Ureter (tissue), 1 donor: ENCODE measurements around the gene PTF1A. TPM values are rescaled to one million over a fixed set of nuclear protein-coding genes. Genes with fewer than 3 reads are reported as not detected.

Source experiments
- DNase-seq: peaks from one replicate; pipeline ENCODE4 v3.0.0-alpha.2; 2020; ENCODE audit warnings: low spot score
- total RNA-seq: library from RNA; stranded (reverse); gene quantifications from one replicate; pipeline ENCODE4 v1.2.4, GENCODE V29; 2023
- donor health status: DM: yes; HTN: yes; CAD: no.

The PTF1A gene, protein sequence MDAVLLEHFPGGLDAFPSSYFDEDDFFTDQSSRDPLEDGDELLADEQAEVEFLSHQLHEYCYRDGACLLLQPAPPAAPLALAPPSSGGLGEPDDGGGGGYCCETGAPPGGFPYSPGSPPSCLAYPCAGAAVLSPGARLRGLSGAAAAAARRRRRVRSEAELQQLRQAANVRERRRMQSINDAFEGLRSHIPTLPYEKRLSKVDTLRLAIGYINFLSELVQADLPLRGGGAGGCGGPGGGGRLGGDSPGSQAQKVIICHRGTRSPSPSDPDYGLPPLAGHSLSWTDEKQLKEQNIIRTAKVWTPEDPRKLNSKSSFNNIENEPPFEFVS
- not detected for total RNA-seq

DNA sequence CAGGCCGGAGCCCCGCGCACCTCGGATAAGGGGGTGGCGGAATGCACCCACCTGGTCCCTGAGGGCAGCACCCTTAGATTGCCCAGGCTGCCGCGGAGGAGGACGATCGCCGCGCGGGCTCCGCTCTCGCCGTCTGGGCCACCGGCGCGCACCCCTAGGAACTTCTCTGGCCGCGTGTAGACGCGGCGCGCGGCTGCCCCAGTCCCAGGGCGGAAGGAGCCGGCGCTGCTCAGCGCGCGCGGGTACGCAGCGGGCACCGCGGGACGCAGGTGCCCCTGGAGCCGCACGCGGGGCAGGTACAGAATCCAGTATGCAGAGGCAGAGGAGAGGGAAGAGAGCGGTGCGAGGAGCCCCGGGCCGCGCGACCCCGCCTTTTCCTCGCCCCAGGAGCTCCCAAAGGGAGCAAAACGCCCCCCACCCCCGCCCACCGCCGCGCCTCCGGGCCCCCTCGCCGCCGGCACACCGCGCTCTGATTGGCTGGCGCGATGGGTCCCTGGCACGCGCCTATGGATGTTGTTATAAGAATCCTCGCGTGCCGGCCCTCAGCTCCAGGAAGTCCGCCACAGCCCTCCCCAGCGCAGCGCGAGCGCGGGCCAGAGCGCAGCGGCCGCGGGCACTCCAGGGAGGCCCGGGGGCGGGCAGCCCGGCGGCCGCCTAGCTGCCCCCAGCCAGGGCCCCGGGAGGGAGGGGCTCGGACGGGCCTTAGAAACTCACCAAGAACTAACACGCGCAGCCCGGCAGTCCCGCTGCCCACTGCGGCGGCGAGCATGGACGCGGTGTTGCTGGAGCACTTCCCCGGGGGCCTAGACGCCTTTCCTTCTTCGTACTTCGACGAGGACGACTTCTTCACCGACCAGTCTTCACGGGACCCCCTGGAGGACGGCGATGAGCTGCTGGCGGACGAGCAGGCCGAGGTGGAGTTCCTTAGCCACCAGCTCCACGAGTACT, at the start of gene PTF1A:
TSS of gene PTF1A (plus strand) at position 549 of the 948 bp plus-strand sequence. CDS start at position 768, 219 bp downstream.
- DNase-seq, result no peak

DNA sequence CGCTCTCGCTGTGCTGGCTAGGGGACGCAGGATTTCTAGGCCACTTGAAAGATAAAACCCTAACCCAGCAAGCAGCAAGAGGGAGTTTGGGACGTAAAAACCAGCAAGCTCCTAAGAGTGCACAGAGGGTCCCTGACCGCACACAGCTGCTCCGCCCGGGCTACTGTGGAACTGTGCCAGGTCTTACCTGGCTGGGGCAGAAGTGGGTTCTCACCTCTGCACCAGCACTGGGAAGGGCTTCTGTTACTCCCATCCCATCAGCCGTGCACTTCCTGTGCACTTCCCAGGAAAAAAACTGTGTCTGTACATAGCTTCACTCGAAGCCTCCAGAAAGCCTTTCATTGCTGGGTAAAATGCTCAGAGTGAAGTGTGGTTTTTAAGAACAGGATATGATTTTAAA, 45.9 kb upstream of the PTF1A start:
- no peak for DNase-seq

DNA sequence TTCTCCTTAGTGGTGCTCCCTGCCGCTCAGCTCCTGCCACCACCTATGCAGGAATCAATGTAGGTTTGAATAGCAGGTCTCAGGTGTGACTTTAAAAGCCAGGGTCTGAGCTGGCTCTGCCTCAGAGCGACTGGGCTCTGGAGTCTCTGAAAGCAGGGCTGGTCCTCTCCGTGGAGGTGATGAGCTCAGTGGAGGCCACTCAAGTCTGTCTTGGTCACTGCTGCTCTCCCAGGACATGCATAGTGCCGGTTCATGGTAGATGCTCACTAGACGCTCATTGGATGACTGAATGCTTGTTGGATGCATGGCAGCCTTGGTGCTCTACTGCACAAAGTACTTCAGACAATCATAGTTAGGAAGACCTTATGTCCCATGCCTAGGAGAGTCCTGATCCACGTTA, 45.1 kb upstream of the PTF1A start:
- no peak for DNase-seq

DNA sequence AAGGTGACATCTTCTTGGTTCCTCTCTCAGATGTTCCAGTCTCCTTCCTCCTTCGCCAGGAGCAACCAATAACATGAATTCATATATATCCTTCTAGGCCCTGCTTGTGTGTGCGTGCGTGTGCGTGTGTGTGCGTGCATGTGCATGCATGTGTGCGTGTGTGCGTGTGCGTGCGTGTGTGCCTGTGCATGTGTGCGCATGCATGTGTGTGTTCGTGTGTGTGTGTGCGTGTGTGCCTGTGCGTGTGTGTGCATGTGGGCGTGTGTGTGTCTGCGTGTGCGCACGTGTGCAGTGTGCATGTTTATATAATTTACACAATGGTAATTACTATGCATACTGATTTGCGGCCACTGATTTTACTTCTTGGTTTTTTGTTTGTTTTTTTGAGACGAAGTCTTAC, 43.9 kb upstream of the PTF1A start:
- no peak for DNase-seq

DNA sequence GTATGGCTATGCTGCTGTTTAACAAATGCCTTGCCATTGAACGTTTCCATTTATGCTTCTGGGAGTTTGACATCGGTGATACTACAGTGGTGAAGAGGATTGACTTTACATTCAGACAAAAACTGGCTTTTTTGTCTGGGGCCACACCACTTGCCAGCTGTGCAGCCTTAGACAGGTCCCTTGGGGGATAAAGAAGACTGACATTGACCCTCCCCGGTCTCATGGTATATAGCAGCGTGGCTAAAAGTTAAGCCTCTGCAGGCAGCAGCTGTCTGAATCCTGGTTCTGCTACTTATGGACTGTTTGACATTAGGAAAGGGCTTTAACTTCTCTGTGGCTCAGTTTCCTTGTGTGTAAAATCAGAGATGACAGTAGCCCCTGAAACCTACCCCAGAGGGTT, 42.0 kb upstream of the PTF1A start:
- no peak for DNase-seq

DNA sequence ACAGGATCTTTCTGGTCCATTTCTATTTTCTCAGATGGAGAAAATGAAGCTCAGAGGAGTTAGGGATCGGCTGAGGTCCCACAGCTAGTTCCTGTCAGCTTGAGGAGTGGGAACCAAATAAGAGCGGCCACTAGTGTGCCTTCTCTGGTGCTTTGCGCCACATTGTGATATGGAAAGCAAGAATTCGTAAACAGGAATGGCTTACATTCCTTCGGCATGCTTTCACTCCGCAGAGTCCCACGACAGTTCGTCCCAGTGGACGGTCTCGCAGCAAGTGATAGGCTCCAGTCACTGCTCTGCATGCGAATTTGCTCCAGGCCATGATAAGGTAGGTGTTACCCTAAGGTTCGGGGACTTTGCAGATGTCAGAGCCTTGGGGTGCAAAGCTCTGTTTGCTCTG, 41.5 kb upstream of the PTF1A start:
- no peak for DNase-seq

DNA sequence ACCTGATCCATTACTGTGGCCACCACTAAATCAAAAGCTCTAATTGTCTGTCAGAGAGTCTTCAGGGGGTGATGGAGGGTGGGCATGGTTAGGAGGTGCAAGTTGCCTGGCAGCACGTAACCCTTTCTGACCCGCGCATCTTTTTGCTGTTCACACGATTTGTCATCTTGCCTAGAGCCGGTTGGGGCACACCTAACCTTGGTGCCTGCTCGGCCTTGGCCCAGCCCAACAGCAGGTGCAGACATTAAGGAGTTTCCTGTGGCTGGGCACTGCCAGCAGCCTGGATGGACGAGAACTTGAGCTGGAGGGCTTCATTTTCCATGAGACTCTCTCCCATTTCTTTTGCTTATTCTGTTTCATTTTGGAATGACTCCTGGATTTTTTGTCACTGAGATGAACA, 41.0 kb upstream of the PTF1A start:
- DNase-seq, result no peak

DNA sequence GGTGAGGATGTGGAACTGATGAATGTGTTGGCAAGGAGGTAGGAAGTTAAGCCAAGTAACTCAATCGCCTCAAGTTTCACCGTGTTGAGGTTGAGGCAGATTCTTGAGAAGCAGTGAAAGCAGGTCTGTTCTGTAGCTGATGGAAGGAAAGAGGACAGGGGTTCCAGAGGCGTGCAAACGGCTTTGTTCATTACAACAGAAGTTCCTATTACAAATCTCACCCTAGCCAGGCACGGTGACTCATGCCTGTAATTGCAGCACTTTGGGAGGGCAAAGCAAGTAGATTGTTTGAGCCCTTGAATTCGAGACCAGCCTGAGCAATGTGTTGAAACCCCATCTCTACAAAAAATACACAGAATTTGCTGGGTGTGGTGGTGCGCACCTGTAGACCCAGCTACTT, 36.9 kb upstream of the PTF1A start:
- DNase-seq, result no peak

DNA sequence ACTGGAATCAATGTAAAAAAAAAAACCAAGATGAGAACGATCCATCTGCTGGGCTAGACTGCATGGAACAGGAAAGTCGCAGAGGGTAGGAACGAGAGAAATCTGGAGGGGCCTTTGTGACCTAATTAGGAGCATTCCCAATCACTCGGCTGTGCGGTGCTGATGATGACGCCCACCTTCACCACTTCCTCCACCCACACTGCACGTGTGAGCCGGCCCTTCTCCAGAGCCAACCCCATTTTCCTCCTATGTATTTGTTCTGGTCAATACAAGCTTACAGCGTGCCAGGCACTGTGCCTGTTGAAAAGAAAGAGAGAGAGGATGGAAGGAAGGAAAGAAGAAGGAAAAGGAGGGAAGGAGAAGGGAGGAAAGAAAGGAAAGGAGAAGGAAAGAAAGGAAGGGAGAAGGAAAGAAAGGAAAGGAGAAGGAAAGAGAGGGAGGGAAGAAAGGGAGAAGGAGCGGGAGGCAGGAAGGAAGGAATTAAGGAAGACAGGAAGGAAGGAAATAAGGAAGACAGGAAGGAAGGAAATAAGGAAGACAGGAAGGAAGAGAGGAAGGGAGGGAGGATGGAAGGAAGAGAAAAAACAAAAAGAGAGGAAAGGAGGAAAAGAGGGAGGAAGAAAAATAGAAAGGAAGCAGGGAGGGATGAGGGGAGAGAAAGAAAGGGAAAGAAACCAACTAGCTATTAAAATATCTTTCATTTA, 35.5 kb upstream of the PTF1A start:
- DNase-seq, result no peak

DNA sequence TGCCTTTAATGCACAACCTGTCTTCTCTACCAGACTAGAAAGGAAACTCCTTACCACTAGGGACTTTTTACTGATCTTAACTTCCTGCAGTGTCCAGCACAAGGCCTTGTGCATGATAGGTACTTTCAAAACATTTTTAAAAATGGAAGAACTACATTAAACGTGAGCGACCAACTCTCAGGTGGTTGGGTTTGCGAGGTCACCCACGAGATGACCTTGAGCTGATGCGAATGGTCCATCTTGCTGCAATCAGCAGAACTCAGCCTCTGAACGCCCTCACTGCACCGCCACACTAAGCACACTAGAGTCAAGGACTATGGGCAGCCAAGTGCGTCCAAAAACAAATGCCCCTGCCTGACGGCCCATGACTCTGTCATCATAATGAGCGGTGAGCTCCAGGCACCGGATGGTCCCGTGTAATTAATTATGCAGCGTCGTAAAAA, 34.9 kb upstream of the PTF1A start:
- DNase-seq, result no peak

DNA sequence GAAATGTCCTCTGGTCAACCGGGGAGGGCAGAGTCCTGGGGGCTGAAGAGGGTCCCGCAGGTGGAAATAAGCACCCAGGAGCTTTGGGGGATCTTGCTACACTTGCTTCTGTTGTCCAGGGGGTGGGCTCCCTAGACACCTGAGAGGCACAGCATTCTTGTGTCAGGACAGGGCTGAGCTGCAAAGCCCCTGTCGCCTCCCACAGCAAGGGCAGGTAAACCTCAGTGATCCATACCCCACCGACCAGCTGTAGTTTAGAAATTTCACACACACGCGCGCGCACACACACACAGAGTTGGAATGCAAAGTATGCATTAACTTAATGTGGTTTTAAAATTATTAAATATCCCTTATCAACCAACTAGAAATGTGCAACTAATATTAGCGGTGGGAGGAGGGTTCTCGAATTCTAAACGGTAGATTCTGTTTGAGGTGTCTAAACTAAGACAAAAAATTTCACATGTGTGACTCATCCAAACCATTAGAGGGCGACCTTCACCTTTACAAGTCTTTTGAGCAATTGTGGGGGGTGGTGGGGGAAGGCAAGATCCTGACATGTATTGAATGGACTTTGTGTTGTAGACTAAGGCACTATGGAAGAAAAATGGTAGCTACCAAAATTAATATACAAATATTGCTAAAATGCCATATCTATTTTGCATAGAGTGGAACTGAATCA, 34.3 kb upstream of the PTF1A start:
- no peak for DNase-seq

DNA sequence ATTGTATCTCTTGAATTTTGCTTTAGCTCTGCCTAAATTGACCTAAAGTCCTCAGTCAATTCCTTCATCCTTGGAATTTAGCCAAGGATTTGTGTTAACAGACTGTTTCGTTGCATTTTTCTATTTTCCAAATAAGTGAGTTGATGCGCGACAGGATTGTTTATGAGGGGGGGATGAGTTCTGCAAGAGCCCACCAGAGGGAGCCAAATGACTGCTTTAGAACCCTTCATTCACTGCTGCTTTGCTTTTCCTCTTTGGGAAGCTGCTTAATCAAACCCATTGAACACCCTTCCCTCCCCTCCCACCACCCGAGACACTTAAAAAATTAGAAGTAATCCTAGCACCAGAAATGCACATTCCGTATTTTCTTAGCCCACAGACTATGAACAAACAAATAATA, 33.7 kb upstream of the PTF1A start:
- DNase-seq, result no peak

DNA sequence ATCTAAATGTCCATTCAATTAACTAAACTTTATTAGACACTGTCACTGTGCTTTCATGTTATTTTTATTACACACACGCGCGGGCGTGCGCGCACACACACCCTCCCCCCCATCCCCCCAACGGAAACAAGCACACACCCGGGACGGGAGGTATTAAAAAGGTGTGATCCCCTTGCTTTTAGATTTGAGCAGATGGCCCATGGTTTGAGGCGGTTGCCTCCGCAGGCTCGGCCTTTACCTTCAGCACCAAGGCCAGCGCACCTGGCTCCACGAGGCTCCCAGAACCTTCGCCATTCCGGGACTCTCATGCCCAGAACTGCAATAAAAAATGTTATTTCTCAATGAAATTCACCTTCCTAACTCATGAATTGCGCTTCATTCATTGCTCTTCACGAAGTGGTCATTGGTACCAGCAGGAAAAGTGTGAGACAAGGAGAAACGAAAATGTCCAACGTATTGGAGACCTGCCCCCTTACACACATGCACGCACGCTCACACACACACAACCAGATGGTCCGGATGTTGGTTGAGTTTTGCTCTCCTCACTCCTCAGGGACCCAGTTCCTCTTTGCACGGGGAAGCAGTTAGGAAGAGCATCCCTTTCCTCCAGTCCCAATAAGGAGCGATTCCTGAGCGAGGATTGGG, 20.8 kb upstream of the PTF1A start:
- no peak for DNase-seq

DNA sequence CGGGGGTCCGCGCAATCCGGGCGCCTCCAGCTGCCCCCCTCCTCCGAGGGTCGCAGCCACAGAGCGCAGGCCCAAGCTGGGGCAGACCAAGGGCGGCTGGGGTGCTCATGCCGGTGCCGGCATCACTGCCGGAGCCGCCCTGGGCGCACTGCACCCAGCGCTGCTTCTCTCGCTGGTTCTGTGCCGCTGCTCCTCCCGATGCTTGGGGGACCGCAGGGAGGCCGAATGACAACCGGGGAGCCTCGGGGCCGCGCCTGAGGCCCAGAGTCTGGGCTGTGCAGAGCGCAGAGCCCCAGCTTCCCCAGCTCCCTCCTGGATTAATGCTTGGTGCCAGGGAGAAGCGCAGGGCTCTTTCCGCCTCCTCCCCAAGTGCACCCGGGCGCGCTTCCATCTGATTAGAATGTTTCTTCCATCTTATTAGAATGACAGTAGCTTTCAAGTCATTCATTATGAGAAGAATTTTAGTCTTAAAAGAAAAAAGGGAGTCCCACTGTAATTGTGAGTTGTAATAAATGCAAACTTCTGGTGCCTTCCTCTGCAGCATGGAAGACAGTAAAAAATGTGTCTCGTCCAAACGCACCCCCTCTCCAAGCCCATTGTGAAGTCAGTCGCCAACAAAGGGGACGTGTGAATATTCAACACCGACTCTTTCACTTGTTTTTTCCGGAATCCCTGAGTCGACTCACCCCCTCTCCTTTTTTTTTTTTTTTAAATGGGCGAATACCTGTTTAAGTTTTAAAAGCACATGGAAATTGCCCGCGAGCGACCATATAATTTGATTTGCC, 19.5 kb upstream of the PTF1A start:
- DNase-seq, result no peak

DNA sequence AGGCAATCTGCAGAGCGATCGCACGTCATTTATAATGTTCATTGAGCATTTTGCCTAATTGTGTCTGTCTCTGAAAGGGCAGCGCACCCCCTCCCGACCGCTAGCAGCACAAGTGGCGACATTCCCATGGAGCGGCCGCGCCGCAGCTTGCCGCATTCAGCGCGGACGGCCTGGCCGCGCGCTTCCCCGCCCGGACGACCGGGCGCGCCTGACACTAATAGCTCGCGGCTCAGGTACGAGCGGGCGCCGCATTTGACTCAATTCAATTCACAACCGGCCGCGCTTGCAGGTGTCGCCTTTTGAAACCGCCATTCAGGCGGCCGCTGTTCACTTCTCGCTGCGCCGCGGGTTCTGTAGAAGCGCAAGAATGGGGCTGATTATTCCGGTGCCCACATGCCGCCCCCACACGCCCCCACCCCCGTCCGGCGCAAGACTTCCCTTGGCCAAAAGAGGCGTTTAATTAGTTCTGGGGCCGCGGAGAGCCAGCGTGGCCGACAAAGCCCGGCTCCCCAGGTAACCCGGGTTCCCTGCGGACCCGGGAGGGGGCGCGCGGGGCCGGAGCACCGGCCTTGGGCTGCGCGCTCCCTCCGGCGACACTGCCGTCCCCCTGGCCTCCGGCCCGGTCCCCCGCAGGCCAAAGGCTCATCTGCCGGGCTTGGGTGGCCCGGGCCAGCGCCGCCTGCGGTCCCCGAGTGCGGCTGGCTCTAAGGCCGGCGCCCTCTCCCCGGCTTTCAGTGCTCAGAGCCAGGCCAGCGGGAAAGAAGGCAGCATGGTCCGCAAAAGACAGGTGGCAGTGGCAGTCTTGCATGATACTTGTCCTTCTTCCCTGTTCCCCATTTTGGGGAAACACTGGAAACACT, 18.7 kb upstream of the PTF1A start:
- DNase-seq, result no peak

DNA sequence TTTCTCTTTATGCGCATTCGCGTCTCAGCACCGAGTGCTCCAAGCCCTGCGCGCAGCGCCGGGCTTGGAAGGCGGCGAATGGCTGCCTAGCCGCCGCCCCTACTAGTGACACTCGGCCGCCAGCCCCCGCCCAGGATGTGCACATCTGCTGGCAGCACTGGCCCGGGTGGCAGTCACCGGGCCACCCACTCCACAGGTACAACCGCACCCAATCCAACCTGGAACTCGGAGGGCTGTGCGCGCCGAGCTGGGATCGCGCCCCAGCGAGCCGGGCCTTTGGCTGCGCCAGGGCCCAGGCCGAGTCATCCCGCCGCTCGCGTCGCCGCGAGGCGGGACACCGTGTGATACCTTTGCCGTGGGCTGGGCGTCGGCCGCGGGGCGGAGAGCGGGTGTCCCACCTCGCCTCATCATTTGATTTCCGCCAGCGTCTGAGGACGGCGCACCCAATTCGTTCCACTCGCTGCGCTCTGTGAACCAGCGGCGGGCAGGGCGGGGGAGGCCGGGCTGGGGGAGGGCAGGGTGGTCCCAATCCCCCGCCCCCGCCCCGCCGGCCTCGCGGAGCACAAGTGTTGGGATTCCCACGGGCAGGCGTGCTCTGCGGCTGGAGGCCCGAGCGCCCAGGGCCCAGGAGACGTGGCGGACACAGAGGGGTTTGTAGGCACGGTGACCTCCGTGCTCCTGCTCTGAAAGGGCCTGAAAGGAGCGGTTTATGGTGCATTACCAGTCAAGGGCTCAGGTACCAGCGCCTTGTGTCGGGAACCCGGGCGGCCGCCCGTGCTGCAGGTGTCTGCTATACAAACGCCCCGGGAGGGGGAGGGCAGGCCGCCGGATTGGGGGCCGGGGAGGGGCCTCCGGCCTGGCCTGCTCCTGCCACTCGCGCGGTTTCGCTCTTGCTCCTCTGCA, 17.8 kb upstream of the PTF1A start:
- no peak for DNase-seq

DNA sequence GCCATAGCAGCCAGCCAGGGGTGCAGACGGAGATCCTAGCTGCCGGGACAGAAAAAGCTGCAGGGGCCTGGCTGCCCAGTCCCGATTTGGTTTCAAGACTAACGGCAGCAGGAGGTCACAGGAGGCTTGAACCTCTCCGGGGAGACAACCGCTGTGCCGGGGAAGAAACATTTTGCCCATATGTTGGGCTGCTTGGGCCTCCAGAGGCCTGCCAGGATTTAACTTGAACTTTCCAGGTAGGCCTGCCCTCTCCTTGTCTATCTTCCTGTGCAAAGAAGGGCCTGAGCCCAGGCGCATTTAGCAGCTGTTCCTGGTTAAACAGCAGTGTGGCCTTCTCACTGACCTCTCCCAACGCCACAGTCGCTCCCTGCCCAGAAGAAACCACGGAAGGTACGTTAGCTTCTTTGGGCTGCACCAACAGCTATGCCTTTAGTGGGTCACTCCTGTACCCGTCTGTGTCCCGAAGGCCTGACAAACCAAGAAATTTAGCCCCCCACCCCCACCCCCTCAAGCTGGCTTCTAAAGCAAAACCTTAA, 17.1 kb upstream of the PTF1A start:
- DNase-seq, result no peak

DNA sequence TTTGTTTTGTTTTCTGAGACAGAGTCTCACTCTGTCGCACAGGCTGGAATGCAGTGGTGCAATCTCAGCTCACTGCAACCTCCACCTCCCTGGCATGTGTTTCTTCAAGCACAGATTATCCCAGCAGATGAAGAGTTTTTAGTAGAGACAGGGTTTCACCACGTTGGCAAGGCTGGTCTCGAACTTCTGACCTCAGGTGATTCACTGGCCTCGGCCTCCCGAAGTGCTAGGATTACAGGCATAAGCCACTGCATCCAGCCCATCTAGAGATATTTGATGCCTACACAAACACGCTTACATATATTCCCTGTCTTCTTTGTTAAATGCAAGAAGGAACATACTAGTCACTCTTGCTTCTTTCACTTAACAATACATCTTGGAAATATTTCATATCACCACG, 5.9 kb upstream of the PTF1A start:
- no peak for DNase-seq
